ENCODE data around the gene DNAJB5. TPM values are rescaled to one million over a fixed set of nuclear protein-coding genes. Genes with fewer than 3 reads are reported as not detected.

The DNAJB5 gene
- polyA plus RNA-seq, 1 experiment = 6.1 TPM

DNA sequence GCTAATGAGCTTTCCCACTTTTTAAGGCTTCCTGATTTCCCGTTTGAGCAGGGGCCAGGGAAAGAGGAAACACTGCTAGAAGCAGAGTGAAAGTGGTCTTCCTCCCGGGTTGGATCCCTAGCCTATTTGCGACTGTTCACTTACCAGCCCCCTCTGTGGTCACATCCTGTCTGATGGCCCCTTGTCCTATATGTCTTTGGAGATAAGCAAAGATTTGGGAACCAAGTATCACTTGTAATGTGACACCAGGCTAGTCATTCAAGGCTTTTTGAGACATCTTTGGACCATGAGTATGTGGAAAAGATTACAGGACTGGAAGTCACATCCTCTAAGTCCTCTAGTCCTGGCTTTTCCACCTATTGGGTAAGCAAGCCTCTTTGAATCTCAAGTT is 6.1 kb downstream of the DNAJB5 start:
- peaks cover 17% of the 10 kb centered on the region for H3K36me3 ChIP-seq (ENCODE audit: control insufficient read depth, insufficient read depth, low read length)
- H3K27me3 ChIP-seq (ENCODE audit: control insufficient read depth, insufficient read depth, low read length) = no peaks in the 10 kb centered on the region
- no peak for DNase-seq (ENCODE audit: low read depth)
- H3K4me3 ChIP-seq (ENCODE audit: low read depth, low read length) = no peak overlapping the region
- ChIA-PET CTCF (interaction anchor here (0.5 to 4.1 kb wide), 9 partner anchors 11 to 208 kb away, joined by 3 to 36 read pairs (median 5); partner anchors contain the start of gene FANCG), POLR2A (no interaction called here)
- TF ChIP-seq, protein P1, sequence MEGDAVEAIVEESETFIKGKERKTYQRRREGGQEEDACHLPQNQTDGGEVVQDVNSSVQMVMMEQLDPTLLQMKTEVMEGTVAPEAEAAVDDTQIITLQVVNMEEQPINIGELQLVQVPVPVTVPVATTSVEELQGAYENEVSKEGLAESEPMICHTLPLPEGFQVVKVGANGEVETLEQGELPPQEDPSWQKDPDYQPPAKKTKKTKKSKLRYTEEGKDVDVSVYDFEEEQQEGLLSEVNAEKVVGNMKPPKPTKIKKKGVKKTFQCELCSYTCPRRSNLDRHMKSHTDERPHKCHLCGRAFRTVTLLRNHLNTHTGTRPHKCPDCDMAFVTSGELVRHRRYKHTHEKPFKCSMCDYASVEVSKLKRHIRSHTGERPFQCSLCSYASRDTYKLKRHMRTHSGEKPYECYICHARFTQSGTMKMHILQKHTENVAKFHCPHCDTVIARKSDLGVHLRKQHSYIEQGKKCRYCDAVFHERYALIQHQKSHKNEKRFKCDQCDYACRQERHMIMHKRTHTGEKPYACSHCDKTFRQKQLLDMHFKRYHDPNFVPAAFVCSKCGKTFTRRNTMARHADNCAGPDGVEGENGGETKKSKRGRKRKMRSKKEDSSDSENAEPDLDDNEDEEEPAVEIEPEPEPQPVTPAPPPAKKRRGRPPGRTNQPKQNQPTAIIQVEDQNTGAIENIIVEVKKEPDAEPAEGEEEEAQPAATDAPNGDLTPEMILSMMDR (IDR thresholded peaks at IDR 0.05; ENCODE audit: insufficient read depth, low read depth, low read length) = no peak

DNA sequence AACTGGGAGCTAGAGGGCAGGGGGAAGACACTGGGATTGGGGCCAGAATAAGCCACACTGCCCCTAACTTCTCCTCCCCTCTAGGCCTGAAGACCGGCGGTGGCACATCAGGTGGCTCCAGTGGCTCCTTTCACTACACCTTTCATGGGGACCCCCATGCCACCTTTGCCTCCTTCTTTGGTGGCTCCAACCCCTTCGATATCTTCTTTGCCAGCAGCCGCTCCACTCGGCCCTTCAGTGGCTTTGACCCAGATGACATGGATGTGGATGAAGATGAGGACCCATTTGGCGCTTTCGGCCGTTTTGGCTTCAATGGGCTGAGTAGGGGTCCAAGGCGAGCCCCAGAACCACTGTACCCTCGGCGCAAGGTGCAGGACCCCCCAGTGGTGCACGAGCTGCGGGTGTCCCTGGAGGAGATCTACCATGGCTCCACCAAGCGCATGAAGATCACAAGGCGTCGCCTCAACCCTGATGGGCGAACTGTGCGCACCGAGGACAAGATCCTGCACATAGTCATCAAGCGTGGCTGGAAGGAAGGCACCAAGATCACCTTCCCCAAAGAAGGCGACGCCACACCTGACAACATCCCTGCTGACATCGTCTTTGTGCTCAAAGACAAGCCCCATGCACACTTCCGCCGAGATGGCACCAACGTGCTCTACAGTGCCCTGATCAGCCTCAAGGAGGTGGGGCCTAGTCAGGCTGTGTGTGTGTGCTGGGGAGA is 6.8 kb downstream of the DNAJB5 start:
- ChIA-PET CTCF (interaction anchor here (0.7 to 1.8 kb wide), 2 partner anchors 55 to 83 kb away, joined by 3 to 6 read pairs; partner anchors contain the start of gene FANCG), POLR2A (no interaction called here)
- H3K27me3 ChIP-seq (ENCODE audit: control insufficient read depth, insufficient read depth, low read length) = no peaks in the 10 kb centered on the region
- H3K4me3 ChIP-seq (ENCODE audit: low read depth, low read length) = no peak overlapping the region
- DNase-seq (ENCODE audit: low read depth) = no peak
- TF ChIP-seq, protein P1 (IDR thresholded peaks at IDR 0.05; ENCODE audit: insufficient read depth, low read depth, low read length) = no peak
- H3K36me3 ChIP-seq (ENCODE audit: control insufficient read depth, insufficient read depth, low read length) = peaks cover 17% of the 10 kb centered on the region

DNA sequence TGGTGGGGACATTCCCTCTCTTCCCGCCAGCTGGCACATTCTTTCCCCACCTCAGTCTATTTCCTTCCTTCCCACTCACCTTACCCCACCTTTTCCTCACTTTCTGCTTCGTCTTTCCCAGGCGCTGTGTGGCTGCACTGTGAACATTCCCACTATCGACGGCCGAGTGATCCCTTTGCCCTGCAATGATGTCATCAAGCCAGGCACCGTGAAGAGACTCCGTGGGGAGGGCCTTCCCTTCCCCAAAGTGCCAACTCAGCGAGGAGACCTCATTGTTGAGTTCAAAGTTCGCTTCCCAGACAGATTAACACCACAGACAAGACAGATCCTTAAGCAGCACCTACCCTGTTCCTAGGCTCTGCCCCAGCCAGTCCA is 7.3 kb downstream of the DNAJB5 start:
- TF ChIP-seq, protein P1 (IDR thresholded peaks at IDR 0.05; ENCODE audit: insufficient read depth, low read depth, low read length) = no peak
- peaks cover 17% of the 10 kb centered on the region for H3K36me3 ChIP-seq (ENCODE audit: control insufficient read depth, insufficient read depth, low read length)
- ChIA-PET CTCF (interaction anchor here (1.3 kb wide), 1 partner anchor 12 kb away, joined by 4 read pairs; no protein-coding TSS in a partner anchor), POLR2A (no interaction called here)
- no peak for DNase-seq (ENCODE audit: low read depth)
- no peak overlapping the region for H3K4me3 ChIP-seq (ENCODE audit: low read depth, low read length)
- no peaks in the 10 kb centered on the region for H3K27me3 ChIP-seq (ENCODE audit: control insufficient read depth, insufficient read depth, low read length)

DNA sequence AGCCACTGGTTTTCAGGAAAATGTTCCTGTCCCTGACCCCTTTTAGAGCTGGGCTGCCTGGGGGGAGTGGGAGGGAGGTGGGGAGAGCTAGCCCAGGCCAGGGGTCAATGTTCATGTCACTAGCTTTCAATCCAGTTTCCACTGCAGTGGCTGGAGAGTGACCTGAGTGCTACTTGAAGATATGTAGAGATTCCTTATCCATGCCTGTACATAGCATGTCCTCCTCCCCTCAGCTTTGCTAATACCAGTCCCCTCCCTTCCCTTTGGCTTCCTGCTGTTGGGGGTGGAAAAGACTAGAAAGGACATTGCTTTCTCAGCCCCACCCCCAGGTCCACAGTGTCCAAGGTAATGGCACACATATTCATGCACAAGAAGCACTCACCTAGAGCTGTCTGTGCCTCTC is 7.8 kb downstream of the DNAJB5 start:
- no peak for DNase-seq (ENCODE audit: low read depth)
- Histone ChIP-seq H3K27me3 (ENCODE audit: control insufficient read depth, insufficient read depth, low read length) (no peaks in the 10 kb centered on the region), H3K4me3 (ENCODE audit: low read depth, low read length) (no peak overlapping the region), H3K36me3 (ENCODE audit: control insufficient read depth, insufficient read depth, low read length) (peaks cover 17% of the 10 kb centered on the region)
- CTCF ChIA-PET = interaction anchor here (0.6 to 1.3 kb wide), 3 partner anchors 13 to 483 kb away, joined by 3 to 4 read pairs (median 3); no protein-coding TSS in a partner anchor
- TF ChIP-seq, protein P1 (IDR thresholded peaks at IDR 0.05; ENCODE audit: insufficient read depth, low read depth, low read length) = no peak
- POLR2A ChIA-PET = no interaction called here

DNA sequence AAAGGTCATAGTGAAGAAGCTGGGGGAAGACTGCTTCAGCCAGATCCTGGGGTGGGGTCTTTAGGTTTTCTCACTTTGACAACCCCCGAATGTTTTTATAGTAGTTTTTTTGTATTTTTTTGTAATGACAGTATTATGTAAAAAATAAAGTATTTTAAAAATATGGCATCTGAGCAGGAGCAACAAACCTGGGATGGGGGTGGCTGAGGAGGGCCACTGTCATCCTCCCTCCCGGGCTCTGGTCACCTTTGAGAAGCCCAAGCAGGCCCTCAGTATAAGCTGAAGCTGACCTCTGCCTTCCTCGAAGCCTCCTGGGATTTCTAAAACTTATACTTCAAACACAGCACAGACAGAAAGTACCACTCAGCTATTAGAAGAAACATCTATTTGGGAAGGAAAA is 8.7 kb downstream of the DNAJB5 start:
- peaks cover 17% of the 10 kb centered on the region for H3K36me3 ChIP-seq (ENCODE audit: control insufficient read depth, insufficient read depth, low read length)
- ChIA-PET POLR2A (no interaction called here), CTCF (interaction anchor here (0.6 to 1.6 kb wide), 4 partner anchors 14 to 99 kb away, joined by 3 to 5 read pairs (median 4); no protein-coding TSS in a partner anchor)
- TF ChIP-seq, protein P1 (IDR thresholded peaks at IDR 0.05; ENCODE audit: insufficient read depth, low read depth, low read length) = no peak
- no peaks in the 10 kb centered on the region for H3K27me3 ChIP-seq (ENCODE audit: control insufficient read depth, insufficient read depth, low read length)
- no peak for DNase-seq (ENCODE audit: low read depth)
- H3K4me3 ChIP-seq (ENCODE audit: low read depth, low read length) = no peak overlapping the region

All from BJ (cell line).